Measurements from ENCODE around the gene WWC2. TPM values are rescaled to one million over a fixed set of nuclear protein-coding genes. Genes with fewer than 3 reads are reported as not detected.

Gene WWC2
- polyA plus RNA-seq, 1 donor from 2014 or later, result 0.29 TPM

- no peak overlapping the region for H3K27ac Mint-ChIP-seq
- H3K4me1 Mint-ChIP-seq, result no peaks in the 10 kb centered on the region
- H3K9me3 Mint-ChIP-seq, result peaks cover 0 to 8% (median 1%) of the 10 kb centered on the region in 3 donors
- H3K27me3 Mint-ChIP-seq, result peaks cover 8% of the 10 kb centered on the region
- no peak overlapping the region for H3K4me3 Mint-ChIP-seq
- H3K36me3 Mint-ChIP-seq, result no peaks in the 10 kb centered on the region
Observed at GRCh38 chr4:183326853-183327252, 227.8 kb downstream of the WWC2 start.

GRCh38 chr4:183327827-183328226 lies 228.8 kb downstream of the WWC2 start:
- peaks cover 7% of the 10 kb centered on the region for H3K27me3 Mint-ChIP-seq
- no peaks in the 10 kb centered on the region for H3K4me1 Mint-ChIP-seq
- no peak overlapping the region for H3K4me3 Mint-ChIP-seq
- no peak overlapping the region for H3K27ac Mint-ChIP-seq
- peaks cover 0 to 8% (median 1%) of the 10 kb centered on the region in 3 donors for H3K9me3 Mint-ChIP-seq
- H3K36me3 Mint-ChIP-seq, result no peaks in the 10 kb centered on the region

DNA sequence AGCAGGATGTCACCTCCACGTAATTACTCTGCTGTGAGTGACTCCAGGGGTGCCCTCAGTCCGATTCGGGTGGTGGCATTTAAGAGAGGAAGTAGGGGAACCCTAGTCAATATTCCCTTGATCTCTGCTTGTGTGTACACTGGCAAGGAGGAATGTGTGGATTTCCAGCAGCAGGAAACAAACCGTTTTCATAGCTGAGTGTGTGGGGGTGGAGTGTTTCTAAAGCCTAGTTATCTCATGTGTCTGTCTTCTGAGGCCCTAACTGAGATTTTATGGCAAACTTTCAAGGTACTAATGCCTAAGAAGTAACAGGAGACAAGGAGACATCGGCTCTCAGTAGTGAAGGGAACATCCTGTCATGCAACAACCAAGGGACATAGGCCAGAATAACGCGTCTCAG lies 229.8 kb downstream of the WWC2 start:
- H3K4me3 Mint-ChIP-seq, result no peak overlapping the region
- H3K27ac Mint-ChIP-seq, result no peak overlapping the region
- no peaks in the 10 kb centered on the region for H3K4me1 Mint-ChIP-seq
- H3K27me3 Mint-ChIP-seq, result peaks cover 6% of the 10 kb centered on the region
- H3K9me3 Mint-ChIP-seq, result peaks cover 0 to 8% (median 1%) of the 10 kb centered on the region in 3 donors
- H3K36me3 Mint-ChIP-seq, result no peaks in the 10 kb centered on the region

DNA sequence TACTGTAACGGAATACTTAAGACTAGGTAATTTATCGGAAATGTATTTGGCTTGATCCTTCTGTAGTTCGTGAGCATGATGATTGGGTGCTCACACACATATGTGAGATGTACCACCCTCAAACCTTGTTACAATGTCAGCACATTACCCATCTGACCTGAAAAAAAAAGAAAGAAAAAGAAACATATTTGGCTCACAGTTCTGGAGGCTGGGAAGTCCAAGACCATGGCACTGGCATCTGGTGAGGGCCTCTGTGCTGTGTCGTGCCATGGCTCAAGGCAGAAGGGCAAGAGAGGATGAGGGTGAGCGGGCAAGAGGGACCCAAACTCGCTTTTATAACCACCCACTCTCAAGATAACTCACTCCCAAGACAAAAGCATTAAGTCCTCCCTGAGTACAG lies 230.2 kb downstream of the WWC2 start:
- Mint-ChIP-seq H3K4me1 (no peaks in the 10 kb centered on the region), H3K9me3 (peaks cover 0 to 8% (median 1%) of the 10 kb centered on the region in 3 donors), H3K27me3 (peaks cover 5% of the 10 kb centered on the region), H3K4me3 (no peak overlapping the region), H3K36me3 (no peaks in the 10 kb centered on the region), H3K27ac (no peak overlapping the region)

DNA sequence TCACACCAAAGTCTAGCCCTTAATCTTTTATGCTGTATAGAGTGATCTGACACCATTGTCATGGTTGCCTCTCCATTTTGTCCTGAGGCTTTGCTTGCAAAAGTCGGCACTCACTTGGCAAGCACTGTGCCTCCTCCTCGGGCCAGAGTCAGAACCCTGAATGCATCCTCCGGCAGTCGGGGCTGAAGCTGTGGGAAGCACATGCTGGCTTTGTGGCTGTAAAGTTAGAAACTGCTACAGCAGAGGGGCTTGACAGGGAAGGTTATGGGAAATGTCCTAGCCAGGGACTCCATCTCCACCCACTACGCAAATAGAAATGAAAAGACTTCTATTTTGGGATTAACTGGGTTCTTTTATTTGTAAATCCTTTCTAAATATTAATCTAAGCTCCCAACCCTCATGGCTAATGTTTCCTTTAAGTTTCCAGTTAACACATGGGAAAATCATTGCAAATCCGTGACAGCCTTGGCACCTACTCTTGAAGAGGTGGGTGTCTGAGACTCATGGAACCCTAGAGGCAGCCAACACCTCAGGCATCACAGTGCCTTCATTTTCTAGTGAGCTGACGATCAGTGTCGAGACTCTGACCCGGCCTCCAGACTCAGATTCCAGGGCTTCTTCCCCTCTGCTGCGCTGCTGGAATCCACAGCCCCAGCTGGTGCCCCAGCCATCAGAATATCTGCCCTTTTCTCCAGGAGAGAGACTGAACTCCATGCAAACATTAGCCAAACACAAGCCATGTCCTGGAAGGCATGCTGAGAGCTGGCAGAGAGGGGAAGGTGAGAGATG lies 231.1 kb downstream of the WWC2 start:
- Mint-ChIP-seq H3K36me3 (no peaks in the 10 kb centered on the region), H3K4me1 (no peaks in the 10 kb centered on the region), H3K9me3 (peaks cover 0 to 8% (median 1%) of the 10 kb centered on the region in 3 donors), H3K27ac (no peak overlapping the region), H3K4me3 (peak overlapping the region in 1 of 4 donors; percentile 31), H3K27me3 (peaks cover 5% of the 10 kb centered on the region)

GRCh38 chr4:183330841-183331240 lies 231.8 kb downstream of the WWC2 start:
- H3K36me3 Mint-ChIP-seq, result no peaks in the 10 kb centered on the region
- no peak overlapping the region for H3K4me3 Mint-ChIP-seq
- H3K27me3 Mint-ChIP-seq, result peaks cover 5% of the 10 kb centered on the region
- no peaks in the 10 kb centered on the region for H3K4me1 Mint-ChIP-seq
- no peak overlapping the region for H3K27ac Mint-ChIP-seq
- peaks cover 0 to 7% (median 1%) of the 10 kb centered on the region in 3 donors for H3K9me3 Mint-ChIP-seq

GRCh38 chr4:183332447-183332846 lies 233.4 kb downstream of the WWC2 start:
- no peak overlapping the region for H3K4me3 Mint-ChIP-seq
- peaks cover 0 to 2% (median 0%) of the 10 kb centered on the region in 3 donors for H3K9me3 Mint-ChIP-seq
- peaks cover 1% of the 10 kb centered on the region for H3K36me3 Mint-ChIP-seq
- no peaks in the 10 kb centered on the region for H3K4me1 Mint-ChIP-seq
- no peak overlapping the region for H3K27ac Mint-ChIP-seq
- H3K27me3 Mint-ChIP-seq, result peaks cover 7% of the 10 kb centered on the region

GRCh38 chr4:183333202-183333601 lies 234.1 kb downstream of the WWC2 start:
- Mint-ChIP-seq H3K4me3 (no peak overlapping the region), H3K9me3 (peaks cover 0 to 2% (median 0%) of the 10 kb centered on the region in 3 donors), H3K27ac (no peak overlapping the region), H3K36me3 (peaks cover 1% of the 10 kb centered on the region), H3K4me1 (no peaks in the 10 kb centered on the region), H3K27me3 (peaks cover 7% of the 10 kb centered on the region)

DNA sequence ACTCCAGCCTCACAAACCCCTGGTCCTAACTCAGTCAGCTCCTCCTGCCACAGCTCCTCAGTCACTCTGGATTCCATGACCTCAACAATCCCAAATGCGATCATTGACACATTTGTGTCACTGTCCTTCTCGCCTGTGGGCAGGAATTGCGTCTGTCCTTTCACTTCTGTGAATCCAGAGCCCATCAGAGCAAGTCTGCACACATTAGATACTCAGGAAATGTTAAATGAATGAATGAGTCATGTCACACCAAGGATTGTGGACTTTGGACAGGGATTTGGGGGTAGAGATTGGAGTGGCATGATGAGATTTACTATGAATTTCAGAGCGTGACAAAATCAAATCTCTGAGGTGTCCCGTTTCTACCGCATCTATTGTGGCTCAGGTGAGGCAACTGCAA lies 234.9 kb downstream of the WWC2 start:
- Mint-ChIP-seq H3K4me3 (no peak overlapping the region), H3K9me3 (peaks cover 0 to 2% (median 1%) of the 10 kb centered on the region in 3 donors), H3K4me1 (no peaks in the 10 kb centered on the region), H3K36me3 (peaks cover 1% of the 10 kb centered on the region), H3K27me3 (peaks cover 5% of the 10 kb centered on the region), H3K27ac (peak overlapping the region in 1 of 3 donors; percentile 7)

GRCh38 chr4:183335369-183335940 lies 236.4 kb downstream of the WWC2 start:
- no peaks in the 10 kb centered on the region for H3K4me1 Mint-ChIP-seq

GRCh38 chr4:183337349-183337748 lies 238.3 kb downstream of the WWC2 start:
- no peak overlapping the region for H3K27ac Mint-ChIP-seq
- H3K4me3 Mint-ChIP-seq, result no peak overlapping the region
- no peaks in the 10 kb centered on the region for H3K4me1 Mint-ChIP-seq
- peaks cover 5% of the 10 kb centered on the region for H3K27me3 Mint-ChIP-seq
- H3K36me3 Mint-ChIP-seq, result peaks cover 1% of the 10 kb centered on the region
- H3K9me3 Mint-ChIP-seq, result peaks cover 0 to 1% (median 1%) of the 10 kb centered on the region in 3 donors

More at GRCh38 chr4:183335369-183335940, 236.4 kb downstream of the WWC2 start:
- H3K9me3 Mint-ChIP-seq, result peaks cover 0 to 1% (median 0%) of the 10 kb centered on the region in 3 donors
- peaks cover 1% of the 10 kb centered on the region for H3K36me3 Mint-ChIP-seq
- H3K27me3 Mint-ChIP-seq, result peaks cover 7% of the 10 kb centered on the region
- no peak overlapping the region for H3K4me3 Mint-ChIP-seq
- no peak overlapping the region for H3K27ac Mint-ChIP-seq

- Mint-ChIP-seq H3K27me3 (peaks cover 5% of the 10 kb centered on the region), H3K4me3 (no peak overlapping the region), H3K27ac (no peak overlapping the region)
Observed at GRCh38 chr4:183337833-183338232, 238.8 kb downstream of the WWC2 start.

DNA sequence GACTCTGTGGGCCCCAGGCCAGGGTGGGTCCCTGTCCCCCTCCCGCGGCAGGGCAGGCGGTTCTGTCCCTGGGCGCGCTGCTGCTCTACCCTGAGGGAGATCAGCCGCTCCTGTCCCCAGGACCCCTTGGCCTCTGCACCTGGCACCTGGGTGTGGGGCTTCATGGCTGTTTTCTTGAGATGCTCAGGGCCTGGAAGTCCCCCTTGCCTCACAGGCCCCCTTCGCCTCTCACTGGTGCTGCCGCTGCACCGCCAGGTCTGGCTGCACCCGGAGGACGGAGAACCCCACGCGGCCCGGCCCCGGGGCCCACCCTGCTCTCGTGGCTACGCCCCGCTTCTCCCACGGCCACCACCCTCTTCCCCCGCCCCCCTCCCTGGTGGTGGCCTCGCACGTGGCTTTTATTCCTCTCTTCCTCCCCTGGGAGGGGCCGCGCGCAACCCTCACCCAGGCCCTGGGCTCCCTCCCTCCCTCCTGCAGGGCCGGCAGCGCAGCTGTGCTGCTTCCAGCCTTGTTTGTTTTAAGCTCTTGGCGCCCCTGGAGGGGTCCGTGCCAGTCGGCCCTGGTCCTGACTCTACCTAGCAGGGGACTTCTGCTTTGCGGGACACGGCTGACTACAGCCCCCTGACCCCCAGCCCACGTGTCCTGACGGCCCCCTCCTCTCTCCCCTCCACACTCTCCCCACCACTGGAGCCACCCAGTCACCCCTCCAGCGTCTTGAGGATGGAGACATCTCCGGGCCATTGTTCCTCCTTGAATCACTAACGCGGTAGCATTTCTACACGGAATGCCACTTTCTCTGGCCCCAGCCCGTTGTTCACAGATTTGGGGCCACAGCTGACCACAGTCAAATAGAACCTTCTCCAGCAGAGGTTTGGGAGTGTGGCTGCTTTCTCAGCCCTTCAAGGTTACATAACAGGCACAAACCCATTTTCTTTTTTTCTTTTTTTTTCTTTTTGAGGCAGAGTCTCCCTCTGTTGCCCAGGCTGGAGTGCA lies 243.8 kb downstream of the WWC2 start:
- Mint-ChIP-seq H3K4me1 (no peaks in the 10 kb centered on the region), H3K4me3 (no peak overlapping the region), H3K9me3 (peaks cover 0 to 1% (median 1%) of the 10 kb centered on the region in 3 donors), H3K36me3 (no peaks in the 10 kb centered on the region), H3K27ac (no peak overlapping the region), H3K27me3 (peaks cover 17% of the 10 kb centered on the region)

More at GRCh38 chr4:183337833-183338232, 238.8 kb downstream of the WWC2 start:
- H3K36me3 Mint-ChIP-seq, result peaks cover 1% of the 10 kb centered on the region
- peaks cover 0 to 1% (median 1%) of the 10 kb centered on the region in 3 donors for H3K9me3 Mint-ChIP-seq
- H3K4me1 Mint-ChIP-seq, result no peaks in the 10 kb centered on the region

GRCh38 chr4:183343730-183344129 lies 244.7 kb downstream of the WWC2 start:
- no peak overlapping the region for H3K27ac Mint-ChIP-seq
- peaks cover 17% of the 10 kb centered on the region for H3K27me3 Mint-ChIP-seq
- no peaks in the 10 kb centered on the region for H3K36me3 Mint-ChIP-seq
- no peaks in the 10 kb centered on the region for H3K4me1 Mint-ChIP-seq
- H3K4me3 Mint-ChIP-seq, result no peak overlapping the region
- H3K9me3 Mint-ChIP-seq, result peaks cover 0 to 1% (median 0%) of the 10 kb centered on the region in 3 donors

Data from IgD-negative memory B cell (primary cell).